H1 (cell line): ENCODE measurements around the gene LTBP1.

Source experiments
- ATF2 ChIP-seq: IDR thresholded peaks from 2 replicates; pipeline ENCODE4 v1.6.1; 2012; ENCODE audit warnings: low read length, inconsistent platforms
- CHD2 ChIP-seq: IDR thresholded peaks from 2 replicates; pipeline ENCODE4 v1.6.1; 2012; ENCODE audit warnings: low read length, improper control_type of control experiment
- EP300 ChIP-seq, 2 experiments: IDR thresholded peaks; 1 replicate in 1 of 2; 2 replicates in 1 of 2; pipeline ENCODE4 v1.6.1; 2011 to 2012; ENCODE audit warnings: low read depth in 2 of 2, low read length in 2 of 2, mild to moderate bottlenecking in 2 of 2, borderline replicate concordance in 1 of 2, inconsistent platforms in 1 of 2, moderate library complexity in 1 of 2
- EZH2 ChIP-seq: fragments of 200-600 bp; sonication (generic); IDR thresholded peaks from 2 replicates; pipeline ENCODE4 v1.7.1; 2012; ENCODE audit warnings: low read depth, mild to moderate bottlenecking, moderate library complexity, low read length, inconsistent platforms; ENCODE audit not compliant: severe bottlenecking
- HDAC2 ChIP-seq, 2 experiments: fragments of 300-600 bp in 1 of 2; sonication (generic) in 1 of 2; IDR thresholded peaks; 2 replicates each; pipeline ENCODE4 v1.6.1; 2011 to 2012; ENCODE audit warnings: low read depth in 2 of 2, low read length in 2 of 2, mild to moderate bottlenecking in 2 of 2, moderate library complexity in 2 of 2, borderline replicate concordance in 1 of 2, inconsistent platforms in 1 of 2
- JUN ChIP-seq: IDR thresholded peaks from 2 replicates; pipeline ENCODE4 v1.6.1; 2011; ENCODE audit warnings: low read depth, mild to moderate bottlenecking, improper control_type of control experiment, low read length
- PHF8 ChIP-seq: fragments of 200-600 bp; sonication (generic); conservative IDR thresholded peaks from 2 replicates; pipeline ENCODE4 v1.7.1; 2012; ENCODE audit warnings: low read depth, mild to moderate bottlenecking, inconsistent platforms, low read length, moderate library complexity
- POLR2A ChIP-seq, 2 experiments: IDR thresholded peaks; 1 replicate in 1 of 2; 2 replicates in 1 of 2; pipeline ENCODE4 v1.6.1; 2011; ENCODE audit warnings: low read depth in 2 of 2, low read length in 2 of 2, mild to moderate bottlenecking in 2 of 2; ENCODE audit errors: control extremely low read depth in 1 of 2
- RAD21 ChIP-seq, 2 experiments: IDR thresholded peaks in 1 of 2; conservative IDR thresholded peaks in 1 of 2; 2 replicates each; pipeline ENCODE4 v1.6.1; 2011; ENCODE audit warnings: low read depth in 2 of 2, low read length in 2 of 2, improper control_type of control experiment in 1 of 2, inconsistent platforms in 1 of 2, mild to moderate bottlenecking in 1 of 2, moderate library complexity in 1 of 2
- SIRT6 ChIP-seq: IDR thresholded peaks from one replicate; pipeline ENCODE4 v1.7.1; 2012; ENCODE audit warnings: low read length, inconsistent platforms
- TEAD4 ChIP-seq: IDR thresholded peaks from 2 replicates; pipeline ENCODE4 v1.6.1; 2012; ENCODE audit warnings: low read depth, low read length, inconsistent platforms, mixed read lengths
- TF ChIP-seq, protein P1 (sequence below): IDR thresholded peaks from 2 replicates; pipeline ENCODE4 v1.6.1; 2012; ENCODE audit warnings: inconsistent platforms
- TF ChIP-seq, protein P2 (sequence below), 3 experiments: IDR thresholded peaks; 1 replicate in 2 of 3; 2 replicates in 1 of 3; pipeline versions ENCODE4 v1.5.1 to v1.6.1; 2011; ENCODE audit warnings: low read length in 3 of 3, mild to moderate bottlenecking in 3 of 3, inconsistent platforms in 2 of 3, low read depth in 1 of 3, moderate library complexity in 1 of 3; ENCODE audit not compliant: insufficient read depth in 1 of 3; ENCODE audit errors: control extremely low read depth in 1 of 3

GRCh38 chr2:32988525-32988924 is 41.8 kb downstream of the LTBP1 start:
- TF ChIP-seq POLR2A (IDR thresholded peaks at IDR 0.05; ENCODE audit: control extremely low read depth in 1 of 2, low read depth in 2 of 2, low read length in 2 of 2) = no peak
- TF ChIP-seq, protein P1, sequence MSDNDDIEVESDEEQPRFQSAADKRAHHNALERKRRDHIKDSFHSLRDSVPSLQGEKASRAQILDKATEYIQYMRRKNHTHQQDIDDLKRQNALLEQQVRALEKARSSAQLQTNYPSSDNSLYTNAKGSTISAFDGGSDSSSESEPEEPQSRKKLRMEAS = no peak
- TF ChIP-seq, protein P2, sequence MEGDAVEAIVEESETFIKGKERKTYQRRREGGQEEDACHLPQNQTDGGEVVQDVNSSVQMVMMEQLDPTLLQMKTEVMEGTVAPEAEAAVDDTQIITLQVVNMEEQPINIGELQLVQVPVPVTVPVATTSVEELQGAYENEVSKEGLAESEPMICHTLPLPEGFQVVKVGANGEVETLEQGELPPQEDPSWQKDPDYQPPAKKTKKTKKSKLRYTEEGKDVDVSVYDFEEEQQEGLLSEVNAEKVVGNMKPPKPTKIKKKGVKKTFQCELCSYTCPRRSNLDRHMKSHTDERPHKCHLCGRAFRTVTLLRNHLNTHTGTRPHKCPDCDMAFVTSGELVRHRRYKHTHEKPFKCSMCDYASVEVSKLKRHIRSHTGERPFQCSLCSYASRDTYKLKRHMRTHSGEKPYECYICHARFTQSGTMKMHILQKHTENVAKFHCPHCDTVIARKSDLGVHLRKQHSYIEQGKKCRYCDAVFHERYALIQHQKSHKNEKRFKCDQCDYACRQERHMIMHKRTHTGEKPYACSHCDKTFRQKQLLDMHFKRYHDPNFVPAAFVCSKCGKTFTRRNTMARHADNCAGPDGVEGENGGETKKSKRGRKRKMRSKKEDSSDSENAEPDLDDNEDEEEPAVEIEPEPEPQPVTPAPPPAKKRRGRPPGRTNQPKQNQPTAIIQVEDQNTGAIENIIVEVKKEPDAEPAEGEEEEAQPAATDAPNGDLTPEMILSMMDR (IDR thresholded peaks at IDR 0.05; ENCODE audit: control extremely low read depth in 1 of 3, insufficient read depth in 1 of 3, low read depth in 1 of 3, low read length in 3 of 3) = no peak
- no peak for TF ChIP-seq JUN
- TF ChIP-seq HDAC2 (IDR thresholded peaks at IDR 0.05; ENCODE audit: borderline replicate concordance in 1 of 2, low read depth in 2 of 2, low read length in 2 of 2) = no peak
- TF ChIP-seq CHD2 = no peak
- TF ChIP-seq EP300 (IDR thresholded peaks at IDR 0.05; ENCODE audit: borderline replicate concordance in 1 of 2, low read depth in 2 of 2, low read length in 2 of 2) = no peak
- TF ChIP-seq PHF8 = no peak
- TF ChIP-seq EZH2 = no peak
- TF ChIP-seq RAD21 (IDR thresholded peaks at IDR 0.05 in 1 of 2, conservative IDR thresholded peaks at IDR 0.05 in 1 of 2; ENCODE audit: low read depth in 2 of 2, low read length in 2 of 2) = no peak
- no peak for TF ChIP-seq ATF2
- TF ChIP-seq TEAD4 = no peak
- no peak for TF ChIP-seq SIRT6
